ENCODE data around the gene ARHGAP1. TPM values are rescaled to one million over a fixed set of nuclear protein-coding genes. Genes with fewer than 3 reads are reported as not detected.

Gene ARHGAP1
- polyA plus RNA-seq, 1 donor from 2014 or later, result 9.3 TPM

DNA sequence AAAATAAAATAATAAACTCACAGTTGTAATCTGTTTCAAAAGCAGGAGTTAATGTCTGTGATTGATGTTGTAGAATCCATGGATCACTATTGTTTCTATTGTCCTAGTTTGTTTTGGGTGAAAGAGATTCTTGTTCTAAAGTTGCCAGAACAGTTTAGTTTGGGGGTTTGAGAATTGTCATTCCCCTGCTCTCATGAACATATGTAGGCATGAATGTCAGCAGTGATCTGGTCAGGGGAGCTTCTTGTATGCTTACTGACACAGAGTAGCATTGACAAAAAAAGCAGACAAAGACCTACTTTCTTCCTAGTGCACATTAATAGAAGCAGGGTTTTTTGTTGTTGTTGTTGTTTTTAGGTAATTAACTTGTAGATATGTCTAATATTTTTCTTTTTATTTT is 38.6 kb downstream of the ARHGAP1 start:
- TF ChIP-seq TAF1 (IDR thresholded peaks at IDR 0.05; ENCODE audit: low read depth), result no peak
- TF ChIP-seq MXI1 (conservative IDR thresholded peaks at IDR 0.05; ENCODE audit: poor library complexity, severe bottlenecking), result no peak
- TF ChIP-seq CTCF (IDR thresholded peaks at IDR 0.05; ENCODE audit: poor library complexity, severe bottlenecking), result no peak
- TF ChIP-seq EZH2 (IDR thresholded peaks at IDR 0.05; ENCODE audit: borderline replicate concordance, insufficient read depth, low read length, poor library complexity, severe bottlenecking), result no peak
- no peak for TF ChIP-seq EP300 (conservative IDR thresholded peaks at IDR 0.05; ENCODE audit: poor library complexity, severe bottlenecking)
- TF ChIP-seq SMC3 (conservative IDR thresholded peaks at IDR 0.05; ENCODE audit: poor library complexity), result no peak
- TF ChIP-seq POLR2AphosphoS5 (IDR thresholded peaks at IDR 0.05), result no peak
- TF ChIP-seq RAD21 (conservative IDR thresholded peaks at IDR 0.05), result no peak
- TF ChIP-seq, protein P1, sequence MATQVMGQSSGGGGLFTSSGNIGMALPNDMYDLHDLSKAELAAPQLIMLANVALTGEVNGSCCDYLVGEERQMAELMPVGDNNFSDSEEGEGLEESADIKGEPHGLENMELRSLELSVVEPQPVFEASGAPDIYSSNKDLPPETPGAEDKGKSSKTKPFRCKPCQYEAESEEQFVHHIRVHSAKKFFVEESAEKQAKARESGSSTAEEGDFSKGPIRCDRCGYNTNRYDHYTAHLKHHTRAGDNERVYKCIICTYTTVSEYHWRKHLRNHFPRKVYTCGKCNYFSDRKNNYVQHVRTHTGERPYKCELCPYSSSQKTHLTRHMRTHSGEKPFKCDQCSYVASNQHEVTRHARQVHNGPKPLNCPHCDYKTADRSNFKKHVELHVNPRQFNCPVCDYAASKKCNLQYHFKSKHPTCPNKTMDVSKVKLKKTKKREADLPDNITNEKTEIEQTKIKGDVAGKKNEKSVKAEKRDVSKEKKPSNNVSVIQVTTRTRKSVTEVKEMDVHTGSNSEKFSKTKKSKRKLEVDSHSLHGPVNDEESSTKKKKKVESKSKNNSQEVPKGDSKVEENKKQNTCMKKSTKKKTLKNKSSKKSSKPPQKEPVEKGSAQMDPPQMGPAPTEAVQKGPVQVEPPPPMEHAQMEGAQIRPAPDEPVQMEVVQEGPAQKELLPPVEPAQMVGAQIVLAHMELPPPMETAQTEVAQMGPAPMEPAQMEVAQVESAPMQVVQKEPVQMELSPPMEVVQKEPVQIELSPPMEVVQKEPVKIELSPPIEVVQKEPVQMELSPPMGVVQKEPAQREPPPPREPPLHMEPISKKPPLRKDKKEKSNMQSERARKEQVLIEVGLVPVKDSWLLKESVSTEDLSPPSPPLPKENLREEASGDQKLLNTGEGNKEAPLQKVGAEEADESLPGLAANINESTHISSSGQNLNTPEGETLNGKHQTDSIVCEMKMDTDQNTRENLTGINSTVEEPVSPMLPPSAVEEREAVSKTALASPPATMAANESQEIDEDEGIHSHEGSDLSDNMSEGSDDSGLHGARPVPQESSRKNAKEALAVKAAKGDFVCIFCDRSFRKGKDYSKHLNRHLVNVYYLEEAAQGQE (IDR thresholded peaks at IDR 0.05; ENCODE audit: borderline replicate concordance), result no peak
- H3K9me3 ChIP-seq (ENCODE audit: low read length), result no peaks in the 10 kb centered on the region
- H2AFZ ChIP-seq (ENCODE audit: low read depth, low read length), result no peak overlapping the region
- H3K9ac ChIP-seq (ENCODE audit: low read length), result no peak overlapping the region
- no peaks in the 10 kb centered on the region for H3K36me3 ChIP-seq (ENCODE audit: insufficient read depth, low read length)
- no peaks in the 10 kb centered on the region for H3F3A ChIP-seq (ENCODE audit: insufficient read depth, low read length, poor library complexity, severe bottlenecking)
- no peak overlapping the region for H3K4me3 ChIP-seq (ENCODE audit: low read length)
- H4K20me1 ChIP-seq (ENCODE audit: insufficient read depth), result no peaks in the 10 kb centered on the region
- H3K4me2 ChIP-seq (ENCODE audit: low read length), result no peak overlapping the region
- H3K27me3 ChIP-seq (ENCODE audit: insufficient read depth, low read depth, low read length), result no peaks in the 10 kb centered on the region
- H3K27ac ChIP-seq (ENCODE audit: low read length), result no peak overlapping the region
- no peaks in the 10 kb centered on the region for H3K79me2 ChIP-seq (replicated peaks; ENCODE audit: insufficient read depth, low read length)
- no peaks in the 10 kb centered on the region for H3K9me2 ChIP-seq (ENCODE audit: insufficient read depth, low read length)

DNA sequence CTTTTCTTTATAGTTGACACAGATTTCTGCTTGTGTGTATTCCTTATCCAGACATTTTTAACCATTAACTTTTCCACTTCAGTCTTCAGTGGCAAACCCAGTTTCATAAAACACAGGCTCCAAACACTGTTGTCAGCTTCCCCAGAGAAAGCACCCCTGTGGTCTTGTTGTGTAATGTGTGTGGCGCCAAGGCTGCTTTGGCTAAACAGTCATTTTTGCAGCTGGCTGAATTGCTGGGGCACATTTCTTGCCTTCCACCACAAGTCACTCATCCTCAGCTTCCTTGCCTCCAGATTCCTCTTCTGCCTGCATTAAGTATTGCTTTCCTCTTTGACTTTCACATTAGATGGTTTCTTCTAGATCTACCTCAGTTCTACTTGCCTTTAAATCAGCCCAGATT is 40.5 kb downstream of the ARHGAP1 start:
- H3F3A ChIP-seq (ENCODE audit: insufficient read depth, low read length, poor library complexity, severe bottlenecking), result no peaks in the 10 kb centered on the region
- no peak overlapping the region for H3K4me2 ChIP-seq (ENCODE audit: low read length)
- H3K27ac ChIP-seq (ENCODE audit: low read length), result no peak overlapping the region
- H3K4me3 ChIP-seq (ENCODE audit: low read length), result no peak overlapping the region
- no peaks in the 10 kb centered on the region for H3K79me2 ChIP-seq (replicated peaks; ENCODE audit: insufficient read depth, low read length)
- no peaks in the 10 kb centered on the region for H4K20me1 ChIP-seq (ENCODE audit: insufficient read depth)
- H3K27me3 ChIP-seq (ENCODE audit: insufficient read depth, low read depth, low read length), result no peaks in the 10 kb centered on the region
- no peak overlapping the region for H2AFZ ChIP-seq (ENCODE audit: low read depth, low read length)
- no peak for TF ChIP-seq TAF1 (IDR thresholded peaks at IDR 0.05; ENCODE audit: low read depth)
- TF ChIP-seq POLR2AphosphoS5 (IDR thresholded peaks at IDR 0.05), result no peak
- no peak for TF ChIP-seq MXI1 (conservative IDR thresholded peaks at IDR 0.05; ENCODE audit: poor library complexity, severe bottlenecking)
- TF ChIP-seq, protein P1 (IDR thresholded peaks at IDR 0.05; ENCODE audit: borderline replicate concordance), result no peak
- no peak for TF ChIP-seq SMC3 (conservative IDR thresholded peaks at IDR 0.05; ENCODE audit: poor library complexity)
- TF ChIP-seq RAD21 (conservative IDR thresholded peaks at IDR 0.05), result no peak
- TF ChIP-seq EP300 (conservative IDR thresholded peaks at IDR 0.05; ENCODE audit: poor library complexity, severe bottlenecking), result no peak
- no peak for TF ChIP-seq CTCF (IDR thresholded peaks at IDR 0.05; ENCODE audit: poor library complexity, severe bottlenecking)
- TF ChIP-seq EZH2 (IDR thresholded peaks at IDR 0.05; ENCODE audit: borderline replicate concordance, insufficient read depth, low read length, poor library complexity, severe bottlenecking), result no peak
- no peak overlapping the region for H3K9ac ChIP-seq (ENCODE audit: low read length)
- no peaks in the 10 kb centered on the region for H3K9me3 ChIP-seq (ENCODE audit: low read length)
- H3K9me2 ChIP-seq (ENCODE audit: insufficient read depth, low read length), result no peaks in the 10 kb centered on the region
- no peaks in the 10 kb centered on the region for H3K36me3 ChIP-seq (ENCODE audit: insufficient read depth, low read length)

All from neural cell (in vitro differentiated cells).